GM12878 (cell line): Measurements from ENCODE around the gene ARMC9. TPM values are rescaled to one million over a fixed set of nuclear protein-coding genes. Genes with fewer than 3 reads are reported as not detected.

Experiments used
- ATAC-seq: fragments of 200-7000 bp; cut with Tn5 transposase; 3 replicates; pipeline ENCODE4 v1.9.1; 2020; ENCODE audit warnings: mild to moderate bottlenecking, moderate library complexity
- BruUV-seq: library from RNA; stranded (reverse); fragments of 400-500 nt; replicated peaks from 2 replicates; lab custom pipeline; 2021; lab: Mats Ljungman, UMichigan
- CTCF ChIA-PET: fragments of 300-600 bp; sonication (Branson Sonifier 250); formaldehyde crosslinking; extraction: SDS; loops from one replicate; lab custom pipeline; 2021; ENCODE audit warnings: inconsistent platforms; lab: Yijun Ruan, JAX
- POLR2A ChIA-PET: fragments of 350-600 bp; formaldehyde crosslinking; extraction: SDS; loops from one replicate; lab custom pipeline; 2021; ENCODE audit warnings: inconsistent platforms; lab: Charles Lee
- RAD21 ChIA-PET: fragments of 300-600 bp; sonication (Branson Sonifier 250); formaldehyde crosslinking; loops from one replicate; lab custom pipeline; 2023; ENCODE audit warnings: antibody characterized with exemption; ENCODE audit not compliant: unreplicated experiment; lab: Charles Lee
- SMC1A ChIA-PET: fragments of 300-600 bp; sonication (Branson Sonifier 250); formaldehyde crosslinking; loops from one replicate; lab custom pipeline; 2023; ENCODE audit not compliant: unreplicated experiment, uncharacterized antibody; lab: Charles Lee
- DNase-seq: peaks from one replicate; pipeline ENCODE4 v3.0.0-alpha.2; 2011; ENCODE audit warnings: low read depth, low spot score
- FAIRE-seq: peaks from 3 replicates; lab custom pipeline; 2011; peaks lifted over from hg19 to GRCh38; lab: Jason Lieb, UNC
- H2AFZ ChIP-seq: 2 replicates; pipeline ENCODE4 v1.6.0; 2011; ENCODE audit warnings: low read depth, low read length, control low read depth; ENCODE audit not compliant: control insufficient read depth
- H3K27ac ChIP-seq: 2 replicates; pipeline ENCODE4 v1.5.1; 2011; ENCODE audit warnings: control low read depth; ENCODE audit not compliant: control insufficient read depth, insufficient read depth
- H3K27me3 ChIP-seq, 2 experiments: replicated peaks in 1 of 2; 2 replicates each; pipeline versions ENCODE4 v1.6.0 to v1.6.1; 2011; ENCODE audit warnings: low read length in 1 of 2; ENCODE audit not compliant: control insufficient read depth in 2 of 2, insufficient read depth in 2 of 2
- H3K36me3 ChIP-seq, 2 experiments: 2 replicates each; pipeline ENCODE4 v1.5.1; 2011; ENCODE audit warnings: low read length in 1 of 2; ENCODE audit not compliant: control insufficient read depth in 2 of 2, insufficient read depth in 2 of 2
- H3K4me1 ChIP-seq: 2 replicates; pipeline ENCODE4 v1.6.1; 2011; ENCODE audit warnings: mild to moderate bottlenecking, low read length, moderate library complexity, mixed read lengths; ENCODE audit not compliant: control insufficient read depth, insufficient read depth
- H3K4me2 ChIP-seq: 2 replicates; pipeline ENCODE4 v1.6.0; 2011; ENCODE audit warnings: control low read depth; ENCODE audit not compliant: control insufficient read depth, insufficient read depth
- H3K4me3 ChIP-seq: fragments of 200-600 bp; sonication (generic); 2 replicates; pipeline ENCODE4 v1.5.1; 2016
- H3K79me2 ChIP-seq: 2 replicates; pipeline ENCODE4 v1.6.0; 2011; ENCODE audit warnings: low read length; ENCODE audit not compliant: control insufficient read depth, insufficient read depth
- H3K9ac ChIP-seq: 2 replicates; pipeline ENCODE4 v1.8.0; 2011; ENCODE audit warnings: low read length, control low read depth, mixed read lengths; ENCODE audit not compliant: control insufficient read depth, insufficient read depth
- H3K9me3 ChIP-seq: replicated peaks from 3 replicates; pipeline ENCODE4 v1.5.1; 2011; ENCODE audit warnings: mild to moderate bottlenecking, low read length; ENCODE audit not compliant: control insufficient read depth, insufficient read depth
- H4K20me1 ChIP-seq: 2 replicates; pipeline ENCODE4 v1.6.0; 2011; ENCODE audit not compliant: control insufficient read depth, insufficient read depth
- BCL11A ChIP-seq: IDR thresholded peaks from 2 replicates; pipeline ENCODE4 v1.6.1; 2011; ENCODE audit warnings: low read depth, low read length
- CEBPB ChIP-seq, 2 experiments: fragments of 150-350 bp in 1 of 2; IDR thresholded peaks; 2 replicates each; pipeline ENCODE4 v1.6.1; 2012 to 2014; ENCODE audit warnings: low read depth in 2 of 2, low read length in 2 of 2, borderline replicate concordance in 1 of 2, inconsistent platforms in 1 of 2
- CREB1 ChIP-seq: IDR thresholded peaks from 2 replicates; pipeline ENCODE4 v1.6.1; 2012; ENCODE audit warnings: low read depth, mild to moderate bottlenecking, inconsistent platforms
- CREM ChIP-seq: IDR thresholded peaks from 2 replicates; pipeline ENCODE4 v1.6.1; 2014; ENCODE audit warnings: antibody characterized with exemption, low read depth
- MEF2B ChIP-seq: fragments of 450-650 bp; IDR thresholded peaks from 2 replicates; pipeline ENCODE4 v1.6.1; 2018; ENCODE audit warnings: mild to moderate bottlenecking, moderate library complexity; ENCODE audit not compliant: partially characterized antibody, poor library complexity, severe bottlenecking
- PML ChIP-seq: IDR thresholded peaks from 2 replicates; pipeline ENCODE4 v1.6.1; 2012; ENCODE audit warnings: low read length, inconsistent platforms
- SREBF2 ChIP-seq: IDR thresholded peaks from 2 replicates; pipeline ENCODE4 v1.6.1; 2012; ENCODE audit warnings: mild to moderate bottlenecking, low read length
- ZNF622 ChIP-seq: fragments of 450-650 bp; IDR thresholded peaks from 2 replicates; pipeline ENCODE4 v1.6.1; 2017; ENCODE audit warnings: mild to moderate bottlenecking, inconsistent platforms
- ZZZ3 ChIP-seq: IDR thresholded peaks from 2 replicates; pipeline ENCODE4 v1.6.1; 2011; ENCODE audit warnings: low read depth; ENCODE audit not compliant: control insufficient read depth, insufficient read length
- WGBS: methylation state at CpG from one replicate; pipeline ENCODE4 v1.1.6; 2016; ENCODE audit warnings: low lambda C conversion rate; ENCODE audit not compliant: insufficient replicate concordance, insufficient coverage; ENCODE audit errors: missing lambda C conversion rate; 5-methylcytosine and 5-hydroxymethylcytosine counted together
- in situ Hi-C: fragments of 300-500 bp; cut with MboI; formaldehyde crosslinking; loops from 9 replicates; pipeline ENCODE4 v1.14.3; 2018; ENCODE audit warnings: mixed read lengths
- intact Hi-C: fragments of 100-400 bp; cut with micrococcal nuclease; formaldehyde crosslinking; loops from one replicate; pipeline ENCODE4 v1.14.2; 2022; ENCODE audit not compliant: unreplicated experiment
- polyA plus RNA-seq, 11 experiments: library from polyadenylated mRNA; depleted of rRNA in 4 of 11; unstranded in 6 of 11; stranded (reverse) in 5 of 11; fragments of >200 nt; fragmentation: Nextera tagmentation in 4 of 11; fragmentation: Illumina TruSeq in 1 of 11; extraction: Ambion mirVana in 4 of 11; extraction: Trizol in 1 of 11; gene quantifications; 1 replicate in 1 of 11; 2 replicates in 10 of 11; pipeline versions ENCODE4 v1.2.1 to v1.2.3, GENCODE V29; 2011 to 2016; ENCODE audit warnings: inconsistent platforms in 2 of 11, missing spikeins in 2 of 11, low read depth in 1 of 11
- total RNA-seq, 4 experiments: library from RNA; depleted of rRNA in 3 of 4; stranded (reverse); fragments of >200 nt in 3 of 4; fragmentation: Illumina TruSeq in 1 of 4; extraction: Trizol in 1 of 4; gene quantifications; 2 replicates each; pipeline versions ENCODE4 v1.2.1 to v1.2.3, GENCODE V29; 2013 to 2021
- TF ChIP-seq, protein P1 (sequence below): fragments of 450-650 bp; conservative IDR thresholded peaks from 2 replicates; pipeline ENCODE4 v1.6.1; 2017; ENCODE audit warnings: mild to moderate bottlenecking, moderate library complexity

Gene ARMC9
- total and polyA plus RNA-seq, 10 of the 15 experiments (the other 5 are each of a cell fraction or from before 2014, with no cell fraction given) = 3.8 to 21.8 (median 10.4) TPM

DNA sequence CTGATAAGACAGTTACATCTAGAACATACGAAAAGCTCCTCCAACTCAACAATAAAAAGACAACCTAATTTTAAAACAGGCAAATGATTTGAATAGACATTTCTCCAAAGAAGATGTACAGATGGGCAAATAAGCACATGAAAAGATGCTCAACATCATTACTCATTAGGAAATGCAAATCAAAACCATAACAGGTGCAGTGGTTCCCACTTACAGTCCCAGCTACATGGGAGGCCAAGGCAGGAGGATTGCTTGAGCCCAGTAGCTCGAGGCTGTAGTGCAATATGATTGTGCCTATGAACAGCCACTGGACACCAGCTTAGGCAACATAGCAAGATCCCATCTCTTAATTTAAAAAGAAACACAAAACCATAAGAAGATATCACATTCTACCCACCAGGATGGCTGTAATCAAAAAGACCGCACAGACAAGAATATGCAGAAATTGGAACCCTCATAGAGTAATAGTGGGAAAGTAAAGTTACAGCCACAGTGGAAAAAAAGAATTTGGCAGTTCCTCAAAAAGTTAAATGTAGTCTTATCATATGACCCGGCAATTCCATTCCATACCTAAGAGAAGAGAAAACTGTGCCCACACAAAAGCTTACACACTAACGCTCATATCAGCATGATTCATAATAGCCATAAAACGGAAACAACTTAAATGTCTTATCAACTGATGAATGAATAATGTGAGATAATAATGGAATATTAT is 30.5 kb upstream of the ARMC9 start (continued):
- no peak for TF ChIP-seq CEBPB (IDR thresholded peaks at IDR 0.05; ENCODE audit: borderline replicate concordance in 1 of 2, low read depth in 2 of 2, low read length in 2 of 2)
- no peak for TF ChIP-seq SREBF2
- no peak for TF ChIP-seq ZZZ3
- TF ChIP-seq BCL11A = no peak
- TF ChIP-seq ZNF622 = no peak
- TF ChIP-seq CREB1 = no peak
- TF ChIP-seq PML = no peak
- no peak for TF ChIP-seq CREM

DNA sequence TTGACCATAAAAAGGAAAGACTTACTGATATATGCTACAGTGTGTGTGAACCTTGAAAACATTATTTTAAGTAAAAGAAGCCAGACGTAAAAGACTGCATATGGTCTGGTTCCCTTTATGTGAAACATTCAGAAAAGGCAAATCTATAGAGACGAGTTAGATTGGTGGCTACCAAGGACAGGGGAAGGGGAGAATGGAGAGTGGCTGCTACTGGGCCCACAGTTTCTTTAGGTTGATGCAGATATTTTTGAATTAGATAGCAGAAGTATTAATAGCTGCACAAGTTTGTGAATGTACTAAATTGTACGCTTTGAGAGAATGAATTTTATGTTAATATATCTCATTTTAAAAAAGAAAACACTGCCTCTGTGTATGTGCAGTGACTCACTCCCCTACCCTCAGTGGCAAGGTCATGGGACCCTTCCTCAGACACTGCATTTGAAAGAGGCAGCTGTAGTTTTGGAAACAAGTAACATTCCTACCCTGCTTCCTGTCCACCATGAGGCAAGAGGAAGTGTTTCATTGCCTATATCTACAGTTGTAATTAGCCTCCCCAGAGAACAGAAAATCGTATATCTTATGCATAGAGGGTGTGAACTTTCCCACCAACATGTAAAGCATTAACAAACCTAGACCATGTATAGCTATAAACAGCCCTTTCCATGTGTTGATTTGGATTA is 29.8 kb upstream of the ARMC9 start:
- SMC1A ChIA-PET = interaction anchor here (0.9 to 4.0 kb wide), 5 partner anchors 11 to 64 kb away, joined by 3 to 17 read pairs (median 5); no protein-coding TSS in a partner anchor
- DNase-seq (no peak), FAIRE-seq (no peak), ATAC-seq (no peak)
- RAD21 ChIA-PET = interaction anchor here (0.6 to 1.4 kb wide), 2 partner anchors 11 to 231 kb away, joined by 3 to 5 read pairs; no protein-coding TSS in a partner anchor
- no peaks in the 10 kb centered on the region for H4K20me1 ChIP-seq
- H3K4me1 ChIP-seq = no peaks in the 10 kb centered on the region
- 65% methylated on average over 4 of the region's 4 CpGs for WGBS
- H3K9me3 ChIP-seq = no peaks in the 10 kb centered on the region
- CTCF ChIA-PET = interaction anchor here (1.1 to 2.0 kb wide), 3 partner anchors 11 to 66 kb away, joined by 3 to 10 read pairs (median 4); no protein-coding TSS in a partner anchor
- BruUV-seq = no TSS peak
- no peaks in the 10 kb centered on the region for H3K27me3 ChIP-seq
- POLR2A ChIA-PET = interaction anchor here (1.1 to 1.4 kb wide), 2 partner anchors 11 to 14 kb away, joined by 3 to 4 read pairs; no protein-coding TSS in a partner anchor
- in situ Hi-C loops = no loop called here
- intact Hi-C loops = no loop called here
- H3K79me2 ChIP-seq = no peaks in the 10 kb centered on the region
- no peak overlapping the region for H2AFZ ChIP-seq
- TF ChIP-seq, protein P1, sequence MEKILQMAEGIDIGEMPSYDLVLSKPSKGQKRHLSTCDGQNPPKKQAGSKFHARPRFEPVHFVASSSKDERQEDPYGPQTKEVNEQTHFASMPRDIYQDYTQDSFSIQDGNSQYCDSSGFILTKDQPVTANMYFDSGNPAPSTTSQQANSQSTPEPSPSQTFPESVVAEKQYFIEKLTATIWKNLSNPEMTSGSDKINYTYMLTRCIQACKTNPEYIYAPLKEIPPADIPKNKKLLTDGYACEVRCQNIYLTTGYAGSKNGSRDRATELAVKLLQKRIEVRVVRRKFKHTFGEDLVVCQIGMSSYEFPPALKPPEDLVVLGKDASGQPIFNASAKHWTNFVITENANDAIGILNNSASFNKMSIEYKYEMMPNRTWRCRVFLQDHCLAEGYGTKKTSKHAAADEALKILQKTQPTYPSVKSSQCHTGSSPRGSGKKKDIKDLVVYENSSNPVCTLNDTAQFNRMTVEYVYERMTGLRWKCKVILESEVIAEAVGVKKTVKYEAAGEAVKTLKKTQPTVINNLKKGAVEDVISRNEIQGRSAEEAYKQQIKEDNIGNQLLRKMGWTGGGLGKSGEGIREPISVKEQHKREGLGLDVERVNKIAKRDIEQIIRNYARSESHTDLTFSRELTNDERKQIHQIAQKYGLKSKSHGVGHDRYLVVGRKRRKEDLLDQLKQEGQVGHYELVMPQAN = no peak
- TF ChIP-seq MEF2B = peak; percentile 55
- no peak overlapping the region for H3K4me3 ChIP-seq
- no peak overlapping the region for H3K9ac ChIP-seq
- H3K27ac ChIP-seq = no peak overlapping the region
- peaks cover 2 to 29% of the 10 kb centered on the region in 2 experiments for H3K36me3 ChIP-seq
- no peak overlapping the region for H3K4me2 ChIP-seq
